ENCODE measurements around the gene DUSP16.

The DUSP16 gene

GRCh38 chr12:12439636-12440035 lies 123.0 kb downstream of the DUSP16 start:
- DNase-seq (ENCODE audit: low read depth in 2 of 2) = peak; percentile 85 to 96
- H3K4me3 ChIP-seq (replicated peaks in 1 of 2; ENCODE audit: low read depth in 2 of 2, low read length in 2 of 2) = no peak overlapping the region

GRCh38 chr12:12436831-12437345 lies 125.8 kb downstream of the DUSP16 start:
- no peak overlapping the region for H3K4me3 ChIP-seq (replicated peaks in 1 of 2; ENCODE audit: low read depth in 2 of 2, low read length in 2 of 2)
- TF ChIP-seq CTCF (IDR thresholded peaks at IDR 0.05; ENCODE audit: low read depth, low read length) = no peak
- peak in 1 of 2 donors; percentile 78 for DNase-seq (ENCODE audit: low read depth in 2 of 2)

More at GRCh38 chr12:12439636-12440035, 123.0 kb downstream of the DUSP16 start:
- no peak for TF ChIP-seq CTCF (IDR thresholded peaks at IDR 0.05; ENCODE audit: low read depth, low read length)

- H3K4me3 ChIP-seq (replicated peaks in 1 of 2; ENCODE audit: low read depth in 2 of 2, low read length in 2 of 2) = no peak overlapping the region
- no peak for TF ChIP-seq CTCF (IDR thresholded peaks at IDR 0.05; ENCODE audit: low read depth, low read length)
- DNase-seq (ENCODE audit: low read depth in 2 of 2) = no peak
Measured at GRCh38 chr12:12433203-12433731, 129.4 kb downstream of the DUSP16 start.

- no peak for TF ChIP-seq CTCF (IDR thresholded peaks at IDR 0.05; ENCODE audit: low read depth, low read length)
- DNase-seq (ENCODE audit: low read depth in 2 of 2) = peak; percentile 72 to 83
- H3K4me3 ChIP-seq (replicated peaks in 1 of 2; ENCODE audit: low read depth in 2 of 2, low read length in 2 of 2) = no peak overlapping the region
Measured at GRCh38 chr12:12432364-12432763, 130.3 kb downstream of the DUSP16 start.

GRCh38 chr12:12428961-12429657 lies 133.6 kb downstream of the DUSP16 start:
- no peak for DNase-seq (ENCODE audit: low read depth in 2 of 2)
- no peak for TF ChIP-seq CTCF (IDR thresholded peaks at IDR 0.05; ENCODE audit: low read depth, low read length)
- H3K4me3 ChIP-seq (replicated peaks in 1 of 2; ENCODE audit: low read depth in 2 of 2, low read length in 2 of 2) = no peak overlapping the region

GRCh38 chr12:12428047-12428446 lies 134.6 kb downstream of the DUSP16 start:
- no peak overlapping the region for H3K4me3 ChIP-seq (replicated peaks in 1 of 2; ENCODE audit: low read depth in 2 of 2, low read length in 2 of 2)
- DNase-seq (ENCODE audit: low read depth in 2 of 2) = no peak
- TF ChIP-seq CTCF (IDR thresholded peaks at IDR 0.05; ENCODE audit: low read depth, low read length) = no peak
